GM13977 (cell line): ENCODE data around the gene SMYD3.

Experiments used
- DNase-seq: peaks from one replicate; pipeline ENCODE4 v3.0.0; 2012; ENCODE audit warnings: low spot score
- CTCF ChIP-seq: IDR thresholded peaks from 2 replicates; pipeline ENCODE4 v1.5.1; 2012; ENCODE audit warnings: mild to moderate bottlenecking, control low read depth; ENCODE audit not compliant: insufficient read depth; ENCODE audit errors: extremely low read depth, missing control alignments
- in situ Hi-C: fragments of 300-500 bp; cut with MboI; formaldehyde crosslinking; loops from one replicate; pipeline ENCODE4 v1.12.0; 2022; ENCODE audit warnings: low sequenced_read_pairs, low pct_unique_long_range_greater_than_20kb, mixed read lengths, inconsistent platforms; ENCODE audit not compliant: unreplicated experiment

Gene SMYD3

GRCh38 chr1:245931450-245931849, 575.6 kb downstream of the SMYD3 start:
- in situ Hi-C loops = no loop called here
- no peak for DNase-seq
- no peak for TF ChIP-seq CTCF

- in situ Hi-C loops = no loop called here
Observed at GRCh38 chr1:245929224-245929623, 577.9 kb downstream of the SMYD3 start.

GRCh38 chr1:245926888-245927287, 580.2 kb downstream of the SMYD3 start:
- in situ Hi-C loops = no loop called here
- no peak for TF ChIP-seq CTCF
- no peak for DNase-seq

More at GRCh38 chr1:245929224-245929623, 577.9 kb downstream of the SMYD3 start:
- DNase-seq = no peak
- no peak for TF ChIP-seq CTCF

- no peak for TF ChIP-seq CTCF
- in situ Hi-C loops = no loop called here
- DNase-seq = no peak
Observed at GRCh38 chr1:245923215-245923614, 583.9 kb downstream of the SMYD3 start.

GRCh38 chr1:245921417-245921816, 585.7 kb downstream of the SMYD3 start:
- in situ Hi-C loops = no loop called here
- no peak for DNase-seq
- no peak for TF ChIP-seq CTCF

- in situ Hi-C loops = no loop called here
- TF ChIP-seq CTCF = no peak
- no peak for DNase-seq
Observed at GRCh38 chr1:245917403-245917802, 589.7 kb downstream of the SMYD3 start.

- in situ Hi-C loops = no loop called here
- no peak for TF ChIP-seq CTCF
- no peak for DNase-seq
Observed at GRCh38 chr1:245915841-245916240, 591.2 kb downstream of the SMYD3 start.
